Aorta (tissue), 5 donors: Measurements from ENCODE around the gene COX7A2L. TPM values are rescaled to one million over a fixed set of nuclear protein-coding genes. Genes with fewer than 3 reads are reported as not detected.
"Not testable (repeated sequence)": the region's sequence is repeated elsewhere in the genome, so short reads cannot be mapped to it uniquely, and the experiment has no call there.

Experiments used
- ATAC-seq: fragments of 200-7000 bp; cut with Tn5 transposase; one replicate; pipeline ENCODE4 v1.9.1; 2022; ENCODE audit warnings: moderate library complexity; ENCODE audit not compliant: low FRiP score
- DNase-seq, 2 donors: peaks; one replicate each; pipeline ENCODE4 v3.0.0-alpha.2; 2020
- H3K27ac ChIP-seq, 2 donors: one replicate each; pipeline ENCODE4 v1.5.1; 2013; ENCODE audit warnings: low read length in 2 of 2, mild to moderate bottlenecking in 2 of 2, moderate library complexity in 2 of 2, control low read depth in 1 of 2, inconsistent platforms in 1 of 2, low read depth in 1 of 2
- H3K27me3 ChIP-seq, 2 donors: one replicate each; pipeline ENCODE4 v1.6.1; 2013; ENCODE audit warnings: control low read depth in 1 of 2, low read length in 1 of 2, mild to moderate bottlenecking in 1 of 2, moderate library complexity in 1 of 2; ENCODE audit not compliant: insufficient read depth in 2 of 2, control insufficient read depth in 1 of 2
- H3K36me3 ChIP-seq, 2 donors: one replicate each; pipeline ENCODE4 v1.6.1; 2013; ENCODE audit warnings: control low read depth in 1 of 2, low read length in 1 of 2, mild to moderate bottlenecking in 1 of 2; ENCODE audit not compliant: insufficient read depth in 2 of 2, control insufficient read depth in 1 of 2
- H3K4me1 ChIP-seq, 2 donors: one replicate each; pipeline ENCODE4 v1.6.1; 2013; ENCODE audit warnings: low read length in 2 of 2, control low read depth in 1 of 2, mild to moderate bottlenecking in 1 of 2, moderate library complexity in 1 of 2; ENCODE audit not compliant: insufficient read depth in 2 of 2, control insufficient read depth in 1 of 2
- H3K4me3 ChIP-seq, 2 donors: one replicate each; pipeline ENCODE4 v1.5.1; 2013; ENCODE audit warnings: low read length in 2 of 2, control low read depth in 1 of 2, mild to moderate bottlenecking in 1 of 2
- H3K9me3 ChIP-seq: one replicate; pipeline ENCODE4 v1.6.1; 2013; ENCODE audit warnings: mild to moderate bottlenecking, low read length; ENCODE audit not compliant: control insufficient read depth
- WGBS, 2 donors: extraction: QIAGEN DNeasy Blood & Tissue Kit; methylation state at CpG; one replicate each; pipeline ENCODE4 v1.1.7; 2013; 5-methylcytosine and 5-hydroxymethylcytosine counted together
- intact Hi-C, 2 donors: fragments of 100-400 bp; cut with DNase I; formaldehyde crosslinking; loops; one replicate each; pipeline versions ENCODE4 v1.14.2 to v1.15.0; 2022
- polyA plus RNA-seq, 2 donors: library from polyadenylated mRNA; stranded (reverse); fragments of 200-250 nt; gene quantifications; one replicate each; pipeline ENCODE4 v1.2.3, GENCODE V29; 2013
- total RNA-seq, 2 donors: library from RNA; stranded (reverse); fragmentation: NEBNext Ultra II Directional; extraction: Animal tissue kit (Norgen Biotek cat#: 25700); gene quantifications; one replicate each; pipeline ENCODE4 v1.2.1, GENCODE V29; 2021
- donor health status: healthy with polysubstance abuse.
- donor health status: Bipolar disorder and iron deficiency.
- donor health status: DM: no; HTN: no; CAD: no.
- donor health status: DM: no; HTN: no; CAD: no.
- donor health status: DM: yes; HTN: yes; CAD: no.

The COX7A2L gene
- total and polyA plus RNA-seq, 4 donors, result 60.8 to 265 (median 80.3) TPM

DNA sequence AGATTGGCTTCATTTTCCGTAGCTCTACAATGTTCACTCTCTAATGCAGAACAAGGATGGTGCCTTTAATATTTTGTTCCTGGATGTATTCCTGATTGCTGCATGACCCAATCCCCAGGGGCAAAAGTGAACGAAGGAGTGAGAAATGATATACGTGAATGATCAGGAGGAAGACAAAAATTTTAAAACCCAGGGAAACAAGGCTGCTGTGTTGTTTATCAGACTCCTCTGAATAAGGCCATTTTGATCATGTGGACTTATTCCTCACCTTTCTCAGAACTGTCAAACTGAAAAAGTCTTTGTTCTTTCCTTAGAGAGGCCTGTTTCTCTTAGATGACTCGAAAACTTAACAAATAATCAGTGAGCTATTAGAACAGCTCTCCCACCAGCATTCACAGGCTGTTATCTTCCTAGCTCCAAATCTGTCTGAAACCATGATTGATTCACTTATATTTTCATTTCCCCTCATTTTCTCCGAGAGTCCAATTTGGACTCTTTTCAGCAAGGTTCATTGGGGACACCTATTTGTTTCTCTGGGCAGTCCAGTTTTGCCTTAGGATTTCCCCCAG lies 29.5 kb upstream of the COX7A2L start:
- H3K4me1 ChIP-seq, result no peaks in the 10 kb centered on the region
- intact Hi-C loops, result no loop called here
- H3K27ac ChIP-seq, result no peak overlapping the region
- ATAC-seq (no peak), DNase-seq (no peak)
- H3K27me3 ChIP-seq, result no peaks in the 10 kb centered on the region
- H3K9me3 ChIP-seq, result no peaks in the 10 kb centered on the region
- no peaks in the 10 kb centered on the region for H3K36me3 ChIP-seq
- H3K4me3 ChIP-seq, result no peak overlapping the region
- 69 to 72% methylated on average over 5 of the region's 5 CpGs for WGBS, 2 donors

GRCh38 chr2:42386682-42387081 lies 25.7 kb upstream of the COX7A2L start:
- 93 to 97% methylated on average over 5 of the region's 5 CpGs for WGBS, 2 donors
- no peak overlapping the region for H3K4me3 ChIP-seq
- H3K36me3 ChIP-seq, result no peaks in the 10 kb centered on the region
- no peaks in the 10 kb centered on the region for H3K4me1 ChIP-seq
- ATAC-seq (no peak), DNase-seq (no peak)
- no peak overlapping the region for H3K27ac ChIP-seq
- intact Hi-C loops, result no loop called here
- no peaks in the 10 kb centered on the region for H3K27me3 ChIP-seq
- no peaks in the 10 kb centered on the region for H3K9me3 ChIP-seq

DNA sequence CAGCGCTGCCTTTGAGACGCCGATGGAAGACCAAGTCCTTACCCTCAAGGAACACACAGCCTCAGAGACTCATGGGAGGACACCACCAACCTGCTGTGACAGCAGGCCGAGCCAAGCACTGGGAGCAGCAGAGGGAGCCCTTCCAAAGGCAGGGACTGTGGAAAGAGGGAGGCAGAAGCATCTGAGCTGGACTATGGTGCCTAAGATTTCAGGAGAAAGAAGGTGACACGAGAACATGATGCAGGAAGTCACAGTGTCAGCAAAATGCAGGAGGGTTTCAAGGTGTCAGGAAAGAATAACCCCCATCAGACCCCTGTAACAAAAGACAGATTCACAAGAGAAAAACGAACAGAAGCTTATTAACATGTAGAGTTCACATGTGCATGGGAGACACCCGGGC lies 24.2 kb upstream of the COX7A2L start:
- 67 to 72% methylated on average over 7 of the region's 7 CpGs for WGBS, 2 donors
- H3K4me3 ChIP-seq, result no peak overlapping the region
- intact Hi-C loops, result no loop called here
- ATAC-seq (no peak), DNase-seq (no peak)
- no peak overlapping the region for H3K27ac ChIP-seq
- no peaks in the 10 kb centered on the region for H3K36me3 ChIP-seq
- H3K27me3 ChIP-seq, result no peaks in the 10 kb centered on the region
- no peaks in the 10 kb centered on the region for H3K4me1 ChIP-seq
- no peaks in the 10 kb centered on the region for H3K9me3 ChIP-seq

DNA sequence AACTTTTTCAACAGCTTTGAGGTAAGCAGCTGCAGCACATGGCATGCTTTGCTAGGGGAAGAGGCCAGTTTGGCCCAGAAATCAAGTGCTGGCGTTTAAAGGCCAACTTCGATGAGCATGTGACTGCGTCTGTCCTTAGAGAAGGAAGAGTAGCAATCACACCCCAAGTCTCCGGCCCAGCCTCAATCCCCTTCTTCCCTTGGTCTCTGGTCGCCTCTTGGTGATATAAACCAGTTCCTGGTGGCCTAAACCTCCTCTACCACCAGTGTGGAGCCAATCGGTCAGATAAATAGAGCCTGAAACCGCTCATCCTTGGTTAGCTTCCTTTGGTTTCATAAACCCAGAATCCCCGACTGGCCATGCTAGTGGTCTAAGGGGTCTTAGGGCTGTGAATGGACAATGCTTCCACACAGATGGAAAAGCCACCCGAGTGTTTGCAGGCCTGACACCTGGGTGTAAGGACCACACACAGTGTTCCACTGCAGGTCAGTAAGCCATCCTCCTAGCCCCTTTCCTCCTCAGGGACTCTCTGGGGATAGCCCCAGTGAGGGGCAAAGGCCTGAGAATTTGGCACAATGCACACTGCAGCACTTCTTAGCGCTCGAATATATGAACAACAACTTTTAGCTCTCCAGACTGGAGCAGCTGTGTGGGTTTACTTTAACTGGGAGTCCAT lies 23.0 kb upstream of the COX7A2L start:
- ATAC-seq (no peak), DNase-seq (no peak)
- Histone ChIP-seq H3K9me3 (no peaks in the 10 kb centered on the region), H3K4me3 (no peak overlapping the region), H3K27ac (no peak overlapping the region), H3K27me3 (no peaks in the 10 kb centered on the region), H3K4me1 (no peaks in the 10 kb centered on the region), H3K36me3 (no peaks in the 10 kb centered on the region)
- WGBS, 2 donors, result 84 to 88% methylated on average over 11 of the region's 11 CpGs
- intact Hi-C loops, result no loop called here

DNA sequence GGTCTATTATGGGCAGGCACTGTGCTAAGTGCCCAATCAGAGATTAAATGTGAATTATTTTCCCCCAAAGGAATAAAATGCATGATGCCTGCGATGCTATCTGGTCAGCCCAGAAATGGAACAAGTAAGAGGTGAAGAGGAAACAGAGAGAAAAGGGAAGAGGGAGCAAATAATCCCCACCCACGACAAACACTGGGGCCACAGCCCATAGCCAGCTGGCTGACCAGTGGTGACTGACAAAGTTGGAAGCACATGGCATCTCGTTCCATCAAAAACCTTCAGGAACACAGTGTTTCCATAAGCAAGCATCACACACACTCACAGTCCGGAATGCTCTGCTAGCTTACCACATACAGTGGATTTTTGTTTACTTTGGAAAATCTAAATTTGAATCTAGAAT lies 21.1 kb upstream of the COX7A2L start:
- no peaks in the 10 kb centered on the region for H3K36me3 ChIP-seq
- no peaks in the 10 kb centered on the region for H3K9me3 ChIP-seq
- intact Hi-C loops, result no loop called here
- no peak for DNase-seq
- 68 to 79% methylated on average over 4 of the region's 4 CpGs for WGBS, 2 donors
- H3K4me1 ChIP-seq, result no peaks in the 10 kb centered on the region
- H3K27ac ChIP-seq, result no peak overlapping the region
- no peaks in the 10 kb centered on the region for H3K27me3 ChIP-seq
- no peak for ATAC-seq
- no peak overlapping the region for H3K4me3 ChIP-seq

DNA sequence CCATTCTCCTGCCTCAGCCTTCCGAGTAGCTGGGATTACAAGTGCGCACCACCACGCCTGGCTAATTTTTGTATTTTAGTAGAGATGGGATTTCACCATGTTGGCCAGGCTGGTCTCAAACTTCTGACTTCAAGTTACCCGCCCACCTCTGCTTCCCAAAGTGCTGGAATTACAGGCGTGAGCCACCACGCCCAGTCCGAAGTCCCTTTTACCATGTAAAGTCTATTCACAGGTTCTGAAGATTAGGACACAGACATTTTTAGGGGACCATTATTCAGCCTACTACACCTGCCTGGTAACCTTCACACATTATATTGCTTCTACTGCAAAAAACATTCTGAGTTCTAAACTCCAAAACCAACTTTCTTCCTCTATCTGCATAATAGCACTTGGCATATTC lies 19.0 kb upstream of the COX7A2L start:
- intact Hi-C loops, H3K4me3 ChIP-seq, ATAC-seq, DNase-seq, H3K36me3 ChIP-seq, H3K27me3 ChIP-seq, H3K4me1 ChIP-seq, H3K27ac ChIP-seq, H3K9me3 ChIP-seq: not testable (repeated sequence)
- WGBS, 2 donors, result 94% methylated on average over 7 of the region's 7 CpGs

- H3K36me3 ChIP-seq, result no peaks in the 10 kb centered on the region
- intact Hi-C loops, result no loop called here
- H3K4me1 ChIP-seq, result no peaks in the 10 kb centered on the region
- no peak for DNase-seq
- WGBS, 2 donors, result 93 to 96% methylated on average over 9 of the region's 9 CpGs
- H3K27ac ChIP-seq, result no peak overlapping the region
- H3K4me3 ChIP-seq, result no peak overlapping the region
- no peaks in the 10 kb centered on the region for H3K9me3 ChIP-seq
- no peak for ATAC-seq
- no peaks in the 10 kb centered on the region for H3K27me3 ChIP-seq
Observed at GRCh38 chr2:42378415-42378814, 17.4 kb upstream of the COX7A2L start.

GRCh38 chr2:42376758-42377157 lies 15.7 kb upstream of the COX7A2L start:
- Histone ChIP-seq H3K36me3 (no peaks in the 10 kb centered on the region), H3K9me3 (no peaks in the 10 kb centered on the region), H3K4me3 (no peak overlapping the region), H3K27me3 (no peaks in the 10 kb centered on the region), H3K27ac (no peak overlapping the region), H3K4me1 (no peaks in the 10 kb centered on the region)
- no peak for DNase-seq
- no peak for ATAC-seq
- intact Hi-C loops, result no loop called here
- WGBS, 2 donors, result 62 to 64% methylated on average over 7 of the region's 7 CpGs

DNA sequence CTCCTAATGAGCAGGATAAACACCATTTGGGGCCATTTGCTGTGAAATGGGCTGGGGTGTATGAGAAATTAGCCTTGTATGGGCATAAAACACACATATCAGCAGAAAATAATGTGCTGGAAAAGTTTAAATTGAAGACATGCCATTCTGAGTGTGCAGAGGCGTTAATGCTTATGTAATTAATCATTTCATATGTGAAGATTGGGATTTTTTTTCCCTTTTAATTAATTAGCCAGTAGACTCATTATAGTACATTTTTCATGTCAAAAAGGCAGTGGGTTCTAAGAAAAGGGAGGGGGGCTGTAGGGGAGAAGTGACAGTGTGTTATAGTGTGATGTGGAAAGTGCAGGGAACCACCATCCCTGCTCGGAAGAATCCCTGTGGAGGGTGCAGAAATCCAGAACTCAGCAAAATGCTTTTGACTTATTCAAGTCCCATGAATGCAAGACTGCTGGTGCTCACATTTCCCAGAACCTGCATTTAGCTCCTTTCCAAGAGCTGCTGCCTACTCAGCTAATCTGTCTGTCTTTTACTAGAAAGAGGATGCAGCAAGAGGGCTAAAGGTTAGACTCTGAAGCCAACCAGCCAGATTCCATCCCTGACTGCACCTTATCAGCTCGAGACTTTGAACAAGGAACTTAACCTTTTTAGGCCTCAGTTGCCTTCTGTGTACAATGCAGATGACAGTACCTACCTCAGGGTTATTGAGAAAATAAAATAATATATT lies 11.6 kb upstream of the COX7A2L start:
- no peak for ATAC-seq
- H3K4me3 ChIP-seq, result no peak overlapping the region
- no peaks in the 10 kb centered on the region for H3K4me1 ChIP-seq
- H3K9me3 ChIP-seq, result no peaks in the 10 kb centered on the region
- H3K36me3 ChIP-seq, result no peaks in the 10 kb centered on the region
- 58 to 70% methylated on average over 3 of the region's 3 CpGs for WGBS, 2 donors
- no peaks in the 10 kb centered on the region for H3K27me3 ChIP-seq
- intact Hi-C loops, result no loop called here
- H3K27ac ChIP-seq, result no peak overlapping the region
- no peak for DNase-seq
